HepG2 (cell line): ENCODE results near the gene CLEC18A. TPM values are rescaled to one million over a fixed set of nuclear protein-coding genes. Genes with fewer than 3 reads are reported as not detected.

Source experiments
- ATAC-seq: fragments of 200-7000 bp; cut with Tn5 transposase; 3 replicates; pipeline ENCODE4 v1.9.1; 2020; ENCODE audit warnings: mild to moderate bottlenecking, moderate library complexity
- BruUV-seq: library from RNA; stranded (reverse); fragments of 400-500 nt; replicated peaks from 2 replicates; lab custom pipeline; 2021; lab: Mats Ljungman, UMichigan
- CTCF ChIA-PET: fragments of 300-600 bp; formaldehyde crosslinking; extraction: SDS; loops from one replicate; lab custom pipeline; 2021; ENCODE audit warnings: low total read pairs, inconsistent platforms, low intra/inter-chr PET ratio; lab: Yijun Ruan, JAX
- POLR2A ChIA-PET: fragments of 350-600 bp; sonication (Branson Sonifier 250); formaldehyde crosslinking; loops from one replicate; lab custom pipeline; 2020; ENCODE audit warnings: antibody characterized with exemption, inconsistent platforms; lab: Yijun Ruan, JAX
- DNase-seq: peaks from one replicate; pipeline ENCODE4 v3.0.0-alpha.2; 2015; ENCODE audit warnings: low spot score
- FAIRE-seq: peaks from 3 replicates; lab custom pipeline; 2011; peaks lifted over from hg19 to GRCh38; lab: Jason Lieb, UNC
- H2AFZ ChIP-seq: one replicate; pipeline ENCODE4 v1.6.1; 2011; ENCODE audit warnings: low read length, inconsistent platforms
- H3K27ac ChIP-seq: fragments of 300-600 bp; 3 replicates; pipeline ENCODE4 v1.8.0; 2011; ENCODE audit warnings: mixed run types, mild to moderate bottlenecking, mixed read lengths, low read length, inconsistent platforms; ENCODE audit not compliant: insufficient read depth; ENCODE audit errors: extremely low read length
- H3K27me3 ChIP-seq, 2 experiments: fragments of 200-600 bp in 1 of 2; 2 replicates in 1 of 2; 3 replicates in 1 of 2; pipeline versions ENCODE4 v1.6.0 to v1.8.0; 2011; ENCODE audit warnings: low read length in 2 of 2, mild to moderate bottlenecking in 2 of 2, moderate library complexity in 2 of 2, inconsistent platforms in 1 of 2; ENCODE audit not compliant: insufficient read depth in 2 of 2, control insufficient read depth in 1 of 2
- H3K36me3 ChIP-seq, 2 experiments: fragments of 200-600 bp in 1 of 2; replicated peaks in 1 of 2; 2 replicates in 1 of 2; 3 replicates in 1 of 2; pipeline versions ENCODE4 v1.5.1 to v1.8.0; 2011; ENCODE audit warnings: low read length in 2 of 2, inconsistent platforms in 1 of 2; ENCODE audit not compliant: insufficient read depth in 2 of 2, control insufficient read depth in 1 of 2
- H3K4me1 ChIP-seq: 2 replicates; pipeline ENCODE4 v1.5.1; 2012; ENCODE audit warnings: low read length, inconsistent platforms; ENCODE audit not compliant: insufficient read depth
- H3K4me2 ChIP-seq: 2 replicates; pipeline ENCODE4 v1.6.0; 2011; ENCODE audit warnings: low read depth, low read length, inconsistent platforms
- H3K4me3 ChIP-seq, 3 experiments: fragments of 200-600 bp in 1 of 3; sonication (generic), shearing (Covaris generic) in 1 of 3; replicated peaks in 1 of 3; 2 replicates each; pipeline ENCODE4 v1.5.1; 2011 to 2016; ENCODE audit warnings: low read length in 3 of 3, inconsistent platforms in 2 of 3, low read depth in 2 of 3, mild to moderate bottlenecking in 2 of 3, control low read depth in 1 of 3, mixed read lengths in 1 of 3; ENCODE audit not compliant: insufficient read depth in 1 of 3
- H3K79me2 ChIP-seq: one replicate; pipeline ENCODE4 v1.6.1; 2011; ENCODE audit warnings: low read length, inconsistent platforms; ENCODE audit not compliant: insufficient read depth
- H3K9ac ChIP-seq: 2 replicates; pipeline ENCODE4 v1.6.0; 2011; ENCODE audit warnings: mild to moderate bottlenecking, low read depth, low read length, inconsistent platforms; ENCODE audit not compliant: insufficient read depth
- H3K9me3 ChIP-seq: 2 replicates; pipeline ENCODE4 v1.5.1; 2012; ENCODE audit warnings: mild to moderate bottlenecking, low read length
- H4K20me1 ChIP-seq: 2 replicates; pipeline ENCODE4 v1.6.0; 2011; ENCODE audit warnings: inconsistent platforms, mild to moderate bottlenecking, low read length, moderate library complexity; ENCODE audit not compliant: insufficient read depth
- AHR ChIP-seq: IDR thresholded peaks from 2 replicates; pipeline ENCODE4 v1.6.1; 2018; ENCODE audit warnings: missing genetic modification reagents, missing compliant biosample characterization
- MEF2D ChIP-seq: sonication (generic); formaldehyde crosslinking; IDR thresholded peaks from 2 replicates; pipeline ENCODE4 v1.5.1; 2020; ENCODE audit warnings: mild to moderate bottlenecking, missing genetic modification reagents
- NPAS2 ChIP-seq: sonication (generic); formaldehyde crosslinking; IDR thresholded peaks from 2 replicates; pipeline ENCODE4 v1.8.0; 2022; ENCODE audit warnings: mild to moderate bottlenecking, missing genetic modification reagents, borderline replicate concordance
- NR1H2 ChIP-seq: sonication (generic); formaldehyde crosslinking; IDR thresholded peaks from 2 replicates; pipeline ENCODE4 v1.8.1; 2022; ENCODE audit warnings: low read depth, missing genetic modification reagents, borderline replicate concordance
- PRMT3 ChIP-seq: sonication (generic); formaldehyde crosslinking; IDR thresholded peaks from 2 replicates; pipeline ENCODE4 v1.8.1; 2022; ENCODE audit warnings: low read depth, mild to moderate bottlenecking, moderate library complexity, missing genetic modification reagents, borderline replicate concordance
- SMARCE1 ChIP-seq: fragments of 450-650 bp; IDR thresholded peaks from 2 replicates; pipeline ENCODE4 v1.6.1; 2017; ENCODE audit warnings: borderline replicate concordance
- SMC3 ChIP-seq: IDR thresholded peaks from 2 replicates; pipeline ENCODE4 v1.6.1; 2011; ENCODE audit warnings: low read length, improper control_type of control experiment
- ZBTB2 ChIP-seq: sonication (generic); formaldehyde crosslinking; IDR thresholded peaks from 2 replicates; pipeline ENCODE4 v1.8.0; 2022; ENCODE audit warnings: low read depth, missing genetic modification reagents
- ZNF468 ChIP-seq: sonication (generic); formaldehyde crosslinking; IDR thresholded peaks from 2 replicates; pipeline ENCODE4 v1.8.0; 2022; ENCODE audit warnings: mild to moderate bottlenecking, moderate library complexity, missing genetic modification reagents
- ZNF724P ChIP-seq: sonication (generic); formaldehyde crosslinking; IDR thresholded peaks from 2 replicates; pipeline ENCODE4 v1.8.0; 2022; ENCODE audit warnings: missing genetic modification reagents, borderline replicate concordance
- ZNF891 ChIP-seq: sonication (generic); formaldehyde crosslinking; IDR thresholded peaks from 2 replicates; pipeline ENCODE4 v1.5.0; 2020; ENCODE audit warnings: mild to moderate bottlenecking, missing genetic modification reagents
- WGBS: methylation state at CpG from one replicate; pipeline ENCODE4 v1.1.6; 2017; ENCODE audit warnings: low lambda C conversion rate; 5-methylcytosine and 5-hydroxymethylcytosine counted together
- in situ Hi-C: cut with HindIII; loops from 2 replicates; pipeline ENCODE4 v1.10.0; 2017; ENCODE audit warnings: low pct_unique_long_range_greater_than_20kb; ENCODE audit not compliant: extremely low pct_ligation_motif_present
- intact Hi-C: fragments of 100-400 bp; cut with micrococcal nuclease; formaldehyde crosslinking; loops from one replicate; pipeline ENCODE4 v1.10.0; 2022; ENCODE audit not compliant: unreplicated experiment
- polyA plus RNA-seq, 8 experiments: library from polyadenylated mRNA; depleted of rRNA in 3 of 8; stranded (reverse) in 7 of 8; unstranded in 1 of 8; fragments of >200 nt; fragmentation: Illumina TruSeq in 4 of 8; extraction: Trizol in 4 of 8; gene quantifications; 2 replicates each; pipeline versions ENCODE4 v1.2.1 to v1.2.3, GENCODE V29; 2011 to 2016; ENCODE audit warnings: low read depth in 4 of 8, missing spikeins in 1 of 8, mixed read lengths in 1 of 8; ENCODE audit not compliant: insufficient read depth in 1 of 8
- total RNA-seq, 5 experiments: library from RNA; depleted of rRNA; stranded (reverse); fragments of >200 nt; fragmentation: Illumina TruSeq; extraction: Trizol; gene quantifications; 2 replicates each; pipeline ENCODE4 v1.2.3, GENCODE V29; 2016; ENCODE audit warnings: low read depth in 1 of 5

Gene CLEC18A
- total and polyA plus RNA-seq, 2 of the 13 experiments (the other 11 are each of a cell fraction or from before 2014, with no cell fraction given) = 0.22 to 0.42 TPM

DNA sequence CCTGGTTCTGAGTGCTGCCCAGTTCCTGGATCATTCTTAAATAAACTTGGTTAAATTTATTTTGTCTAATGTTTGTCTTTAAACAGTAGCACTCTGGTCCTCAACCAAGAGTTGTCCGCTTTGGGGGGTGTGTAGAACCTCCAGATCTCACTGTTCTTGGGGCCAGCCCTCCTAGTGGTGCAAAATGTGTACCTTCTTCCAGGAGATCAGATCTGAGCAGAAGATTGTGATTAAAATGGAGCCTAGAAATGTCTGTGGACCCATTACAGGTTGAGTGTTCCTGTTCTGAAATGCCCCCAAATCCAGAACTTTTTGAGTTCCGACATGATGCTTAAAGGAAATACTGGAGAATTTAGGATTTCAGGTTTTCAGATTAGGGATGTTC is 46.0 kb upstream of the CLEC18A start:
- Histone ChIP-seq H3K27ac (no peak overlapping the region), H4K20me1 (no peaks in the 10 kb centered on the region), H3K9me3 (no peaks in the 10 kb centered on the region), H3K9ac (no peak overlapping the region), H3K79me2 (no peaks in the 10 kb centered on the region), H3K36me3 (peaks cover 10 to 11% of the 10 kb centered on the region in 2 experiments), H2AFZ (no peak overlapping the region), H3K4me2 (no peak overlapping the region), H3K4me3 (no peak overlapping the region), H3K27me3 (no peaks in the 10 kb centered on the region), H3K4me1 (no peaks in the 10 kb centered on the region)
- no peak for TF ChIP-seq ZNF468
- TF ChIP-seq NPAS2 (CRISPR knock-in tag) = no peak
- no peak for TF ChIP-seq AHR (CRISPR knock-in tag)
- TF ChIP-seq ZBTB2 (CRISPR knock-in tag) = no peak
- no peak for TF ChIP-seq SMC3
- TF ChIP-seq ZNF891 (CRISPR knock-in tag) = no peak
- TF ChIP-seq SMARCE1 = no peak
- TF ChIP-seq MEF2D (CRISPR knock-in tag) = no peak
- TF ChIP-seq NR1H2 (CRISPR knock-in tag) = no peak
- no peak for TF ChIP-seq PRMT3 (CRISPR knock-in tag)
- TF ChIP-seq ZNF724P = no peak
- DNase-seq = no peak
- POLR2A ChIA-PET = no interaction called here
- no TSS peak for BruUV-seq
- 89% methylated on average over 2 of the region's 2 CpGs for WGBS
- intact Hi-C loops (no loop called here), in situ Hi-C loops (no loop called here)
- FAIRE-seq = no peak
- CTCF ChIA-PET = no interaction called here
- ATAC-seq = no peak
